Breast epithelium (tissue), 3 donors: ENCODE measurements around the gene GUK1.

Experiments
- CTCF ChIP-seq, 3 donors: fragments of 450-650 bp; IDR thresholded peaks; one replicate each; pipeline ENCODE4 v1.5.1; 2016 to 2017; ENCODE audit warnings: antibody characterized with exemption in 3 of 3, mild to moderate bottlenecking in 3 of 3, moderate library complexity in 3 of 3
- POLR2A ChIP-seq: fragments of 450-650 bp; IDR thresholded peaks from one replicate; pipeline ENCODE4 v1.6.1; 2016; ENCODE audit warnings: antibody characterized with exemption, mild to moderate bottlenecking, moderate library complexity
- POLR2AphosphoS5 ChIP-seq, 3 donors: sonication (generic); formaldehyde crosslinking; IDR thresholded peaks; one replicate each; pipeline ENCODE4 v1.6.1; 2017; ENCODE audit warnings: antibody characterized with exemption in 3 of 3

GRCh38 chr1:228105996-228106799 lies 33.9 kb upstream of the GUK1 start:
- TF ChIP-seq CTCF (IDR thresholded peaks at IDR 0.05) (no peak), POLR2A (no peak), POLR2AphosphoS5 (IDR thresholded peaks at IDR 0.05) (no peak)
